Cerebellar nuclear complex (tissue), 1 donor: ENCODE results near the gene NOXA1.

ENCODE experiments used
- DNase-seq, 2 experiments: peaks; one replicate each; lab custom pipeline; 2025; lab: John Stamatoyannopoulos, UW

The NOXA1 gene

GRCh38 chr9:137426018-137426681, 3.0 kb downstream of the NOXA1 start:
- no peak for DNase-seq

- no peak for DNase-seq
Observed at GRCh38 chr9:137427454-137428310, 4.5 kb downstream of the NOXA1 start.

GRCh38 chr9:137428311-137428630, 5.1 kb downstream of the NOXA1 start:
- DNase-seq = no peak

GRCh38 chr9:137428841-137429545, 5.8 kb downstream of the NOXA1 start:
- no peak for DNase-seq

GRCh38 chr9:137429546-137429890, 6.3 kb downstream of the NOXA1 start:
- no peak for DNase-seq

GRCh38 chr9:137429974-137430722, 7.0 kb downstream of the NOXA1 start:
- no peak for DNase-seq

- DNase-seq = no peak
Observed at GRCh38 chr9:137430723-137431415, 7.7 kb downstream of the NOXA1 start.

GRCh38 chr9:137431416-137431931, 8.3 kb downstream of the NOXA1 start:
- DNase-seq = no peak

- DNase-seq = no peak
Observed at GRCh38 chr9:137432687-137433348, 9.6 kb downstream of the NOXA1 start.

GRCh38 chr9:137433349-137433915, 10.2 kb downstream of the NOXA1 start:
- no peak for DNase-seq

- no peak for DNase-seq
Observed at GRCh38 chr9:137433916-137434431, 10.8 kb downstream of the NOXA1 start.

GRCh38 chr9:137434498-137435380, 11.5 kb downstream of the NOXA1 start:
- no peak for DNase-seq

GRCh38 chr9:137435381-137435891, 12.2 kb downstream of the NOXA1 start:
- DNase-seq = no peak

GRCh38 chr9:137435980-137436760, 13.0 kb downstream of the NOXA1 start:
- DNase-seq = no peak

- no peak for DNase-seq
Observed at GRCh38 chr9:137436761-137437600, 13.8 kb downstream of the NOXA1 start.

GRCh38 chr9:137437691-137438590, 14.7 kb downstream of the NOXA1 start:
- no peak for DNase-seq
